GM12878 (cell line): Measurements from ENCODE around the gene TDRD7. TPM values are rescaled to one million over a fixed set of nuclear protein-coding genes. Genes with fewer than 3 reads are reported as not detected.

Experiments
- ATAC-seq: fragments of 200-7000 bp; cut with Tn5 transposase; 3 replicates; pipeline ENCODE4 v1.9.1; 2020; ENCODE audit warnings: mild to moderate bottlenecking, moderate library complexity
- BruUV-seq: library from RNA; stranded (reverse); fragments of 400-500 nt; replicated peaks from 2 replicates; lab custom pipeline; 2021; lab: Mats Ljungman, UMichigan
- CTCF ChIA-PET: fragments of 300-600 bp; sonication (Branson Sonifier 250); formaldehyde crosslinking; extraction: SDS; loops from one replicate; lab custom pipeline; 2021; ENCODE audit warnings: inconsistent platforms; lab: Yijun Ruan, JAX
- POLR2A ChIA-PET: fragments of 350-600 bp; formaldehyde crosslinking; extraction: SDS; loops from one replicate; lab custom pipeline; 2021; ENCODE audit warnings: inconsistent platforms; lab: Charles Lee
- RAD21 ChIA-PET: fragments of 300-600 bp; sonication (Branson Sonifier 250); formaldehyde crosslinking; loops from one replicate; lab custom pipeline; 2023; ENCODE audit warnings: antibody characterized with exemption; ENCODE audit not compliant: unreplicated experiment; lab: Charles Lee
- SMC1A ChIA-PET: fragments of 300-600 bp; sonication (Branson Sonifier 250); formaldehyde crosslinking; loops from one replicate; lab custom pipeline; 2023; ENCODE audit not compliant: unreplicated experiment, uncharacterized antibody; lab: Charles Lee
- DNase-seq: peaks from one replicate; pipeline ENCODE4 v3.0.0-alpha.2; 2011; ENCODE audit warnings: low read depth, low spot score
- FAIRE-seq: peaks from 3 replicates; lab custom pipeline; 2011; peaks lifted over from hg19 to GRCh38; lab: Jason Lieb, UNC
- H2AFZ ChIP-seq: 2 replicates; pipeline ENCODE4 v1.6.0; 2011; ENCODE audit warnings: low read depth, low read length, control low read depth; ENCODE audit not compliant: control insufficient read depth
- H3K27ac ChIP-seq: 2 replicates; pipeline ENCODE4 v1.5.1; 2011; ENCODE audit warnings: control low read depth; ENCODE audit not compliant: control insufficient read depth, insufficient read depth
- H3K27me3 ChIP-seq, 2 experiments: replicated peaks in 1 of 2; 2 replicates each; pipeline versions ENCODE4 v1.6.0 to v1.6.1; 2011; ENCODE audit warnings: low read length in 1 of 2; ENCODE audit not compliant: control insufficient read depth in 2 of 2, insufficient read depth in 2 of 2
- H3K36me3 ChIP-seq, 2 experiments: 2 replicates each; pipeline ENCODE4 v1.5.1; 2011; ENCODE audit warnings: low read length in 1 of 2; ENCODE audit not compliant: control insufficient read depth in 2 of 2, insufficient read depth in 2 of 2
- H3K4me1 ChIP-seq: 2 replicates; pipeline ENCODE4 v1.6.1; 2011; ENCODE audit warnings: mild to moderate bottlenecking, low read length, moderate library complexity, mixed read lengths; ENCODE audit not compliant: control insufficient read depth, insufficient read depth
- H3K4me2 ChIP-seq: 2 replicates; pipeline ENCODE4 v1.6.0; 2011; ENCODE audit warnings: control low read depth; ENCODE audit not compliant: control insufficient read depth, insufficient read depth
- H3K4me3 ChIP-seq: fragments of 200-600 bp; sonication (generic); 2 replicates; pipeline ENCODE4 v1.5.1; 2016
- H3K79me2 ChIP-seq: 2 replicates; pipeline ENCODE4 v1.6.0; 2011; ENCODE audit warnings: low read length; ENCODE audit not compliant: control insufficient read depth, insufficient read depth
- H3K9ac ChIP-seq: 2 replicates; pipeline ENCODE4 v1.8.0; 2011; ENCODE audit warnings: low read length, control low read depth, mixed read lengths; ENCODE audit not compliant: control insufficient read depth, insufficient read depth
- H3K9me3 ChIP-seq: replicated peaks from 3 replicates; pipeline ENCODE4 v1.5.1; 2011; ENCODE audit warnings: mild to moderate bottlenecking, low read length; ENCODE audit not compliant: control insufficient read depth, insufficient read depth
- H4K20me1 ChIP-seq: 2 replicates; pipeline ENCODE4 v1.6.0; 2011; ENCODE audit not compliant: control insufficient read depth, insufficient read depth
- E2F4 ChIP-seq: IDR thresholded peaks from 2 replicates; pipeline ENCODE4 v1.6.1; 2012; ENCODE audit warnings: low read depth, low read length, improper control_type of control experiment
- EGR1 ChIP-seq, 2 experiments: IDR thresholded peaks; 1 replicate in 1 of 2; 2 replicates in 1 of 2; pipeline ENCODE4 v1.6.1; 2011 to 2012; ENCODE audit warnings: low read depth in 2 of 2, low read length in 2 of 2, borderline replicate concordance in 1 of 2, mild to moderate bottlenecking in 1 of 2, moderate library complexity in 1 of 2
- NFIC ChIP-seq: IDR thresholded peaks from 2 replicates; pipeline ENCODE4 v1.6.1; 2012; ENCODE audit warnings: low read depth, mild to moderate bottlenecking, inconsistent platforms, low read length, moderate library complexity
- POLR2AphosphoS2 ChIP-seq: IDR thresholded peaks from 2 replicates; pipeline ENCODE4 v1.6.1; 2011; ENCODE audit warnings: low read depth, mild to moderate bottlenecking, low read length, improper control_type of control experiment, moderate library complexity
- RCOR1 ChIP-seq: conservative IDR thresholded peaks from 2 replicates; pipeline ENCODE4 v1.6.1; 2012; ENCODE audit warnings: low read depth, low read length, improper control_type of control experiment
- TCF12 ChIP-seq: IDR thresholded peaks from 2 replicates; pipeline ENCODE4 v1.6.1; 2011; ENCODE audit warnings: low read depth, mild to moderate bottlenecking, low read length
- WGBS: methylation state at CpG from one replicate; pipeline ENCODE4 v1.1.6; 2016; ENCODE audit warnings: low lambda C conversion rate; ENCODE audit not compliant: insufficient replicate concordance, insufficient coverage; ENCODE audit errors: missing lambda C conversion rate; 5-methylcytosine and 5-hydroxymethylcytosine counted together
- in situ Hi-C: fragments of 300-500 bp; cut with MboI; formaldehyde crosslinking; loops from 9 replicates; pipeline ENCODE4 v1.14.3; 2018; ENCODE audit warnings: mixed read lengths
- intact Hi-C: fragments of 100-400 bp; cut with micrococcal nuclease; formaldehyde crosslinking; loops from one replicate; pipeline ENCODE4 v1.14.2; 2022; ENCODE audit not compliant: unreplicated experiment
- polyA plus RNA-seq, 11 experiments: library from polyadenylated mRNA; depleted of rRNA in 4 of 11; unstranded in 6 of 11; stranded (reverse) in 5 of 11; fragments of >200 nt; fragmentation: Nextera tagmentation in 4 of 11; fragmentation: Illumina TruSeq in 1 of 11; extraction: Ambion mirVana in 4 of 11; extraction: Trizol in 1 of 11; gene quantifications; 1 replicate in 1 of 11; 2 replicates in 10 of 11; pipeline versions ENCODE4 v1.2.1 to v1.2.3, GENCODE V29; 2011 to 2016; ENCODE audit warnings: inconsistent platforms in 2 of 11, missing spikeins in 2 of 11, low read depth in 1 of 11
- total RNA-seq, 4 experiments: library from RNA; depleted of rRNA in 3 of 4; stranded (reverse); fragments of >200 nt in 3 of 4; fragmentation: Illumina TruSeq in 1 of 4; extraction: Trizol in 1 of 4; gene quantifications; 2 replicates each; pipeline versions ENCODE4 v1.2.1 to v1.2.3, GENCODE V29; 2013 to 2021
- TF ChIP-seq, protein P1 (sequence below): fragments of 450-650 bp; IDR thresholded peaks from 2 replicates; pipeline ENCODE4 v1.6.1; 2016; ENCODE audit warnings: mild to moderate bottlenecking

TDRD7 gene
- total and polyA plus RNA-seq, 10 of the 15 experiments (the other 5 are each of a cell fraction or from before 2014, with no cell fraction given): 5.7 to 26.4 (median 16.2) TPM

DNA sequence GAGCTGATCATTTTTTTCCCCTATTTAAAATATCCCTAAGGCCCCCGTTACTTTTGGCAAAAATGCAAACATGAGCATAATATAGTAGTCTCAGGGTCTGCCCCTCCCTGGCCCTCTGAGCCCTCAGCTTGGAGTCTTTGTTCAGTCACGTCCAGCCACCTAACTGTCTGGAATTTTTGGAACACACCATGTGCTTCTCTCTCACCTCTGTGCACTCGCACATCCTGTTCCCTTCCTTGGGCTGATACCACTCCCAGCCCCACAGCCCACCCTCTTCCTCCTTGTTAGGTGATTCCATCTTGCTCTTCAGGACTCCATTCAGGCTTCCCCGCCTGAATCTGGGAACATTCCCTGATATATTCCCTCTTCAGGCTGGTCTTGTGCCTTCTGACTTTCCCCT lies 16.0 kb downstream of the TDRD7 start:
- Histone ChIP-seq H2AFZ (no peak overlapping the region), H3K4me2 (no peak overlapping the region), H3K9ac (no peak overlapping the region), H3K27ac (no peak overlapping the region), H3K79me2 (no peaks in the 10 kb centered on the region; the same call in none of the 2 replicates)
- no peak for FAIRE-seq
- DNase-seq: no peak
- CTCF ChIA-PET: interaction anchor here (1.1 to 1.9 kb wide), 4 partner anchors 13 to 188 kb away, joined by 3 to 6 read pairs (median 4); no protein-coding TSS in a partner anchor
- intact Hi-C loops: no loop called here
- TF ChIP-seq TCF12 (no peak), NFIC (no peak), E2F4 (no peak), EGR1 (IDR thresholded peaks at IDR 0.05; ENCODE audit: borderline replicate concordance in 1 of 2, low read depth in 2 of 2, low read length in 2 of 2) (no peak), POLR2AphosphoS2 (no peak), RCOR1 (no peak)
- TF ChIP-seq, protein P1, sequence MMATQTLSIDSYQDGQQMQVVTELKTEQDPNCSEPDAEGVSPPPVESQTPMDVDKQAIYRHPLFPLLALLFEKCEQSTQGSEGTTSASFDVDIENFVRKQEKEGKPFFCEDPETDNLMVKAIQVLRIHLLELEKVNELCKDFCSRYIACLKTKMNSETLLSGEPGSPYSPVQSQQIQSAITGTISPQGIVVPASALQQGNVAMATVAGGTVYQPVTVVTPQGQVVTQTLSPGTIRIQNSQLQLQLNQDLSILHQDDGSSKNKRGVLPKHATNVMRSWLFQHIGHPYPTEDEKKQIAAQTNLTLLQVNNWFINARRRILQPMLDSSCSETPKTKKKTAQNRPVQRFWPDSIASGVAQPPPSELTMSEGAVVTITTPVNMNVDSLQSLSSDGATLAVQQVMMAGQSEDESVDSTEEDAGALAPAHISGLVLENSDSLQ: no peak
- TF ChIP-seq, all 136 proteins: peak for 0
- SMC1A ChIA-PET: interaction anchor here (1.5 kb wide), 1 partner anchor 39 kb away, joined by 3 read pairs; no protein-coding TSS in a partner anchor
- 95% methylated on average over 4 of the region's 4 CpGs for WGBS
- H3K4me1 ChIP-seq: 0 out of 2 replicates have a peak, but pooled peaks cover 5% of the 10 kb centered on the region
- no TSS peak for BruUV-seq
- peaks cover 3 to 5% of the 10 kb centered on the region in 2 experiments; a peak in 2 of 4 replicates for H3K36me3 ChIP-seq
- RAD21 ChIA-PET: no interaction called here
- POLR2A ChIA-PET: no interaction called here
- no peak for ATAC-seq
- in situ Hi-C loops: no loop called here
- no peaks in the 10 kb centered on the region for H4K20me1 ChIP-seq
- no peaks in the 10 kb centered on the region for H3K27me3 ChIP-seq
- no peaks in the 10 kb centered on the region; the same call in 1 of the 3 replicates for H3K9me3 ChIP-seq
- H3K4me3 ChIP-seq: no peak overlapping the region
